Spleen (tissue), 7 donors: ENCODE measurements around the gene NUCB2.

Experiments used
- POLR2A ChIP-seq, 3 donors: fragments of 450-650 bp; IDR thresholded peaks; one replicate each; pipeline ENCODE4 v1.5.1; 2017; ENCODE audit warnings: antibody characterized with exemption in 3 of 3, mild to moderate bottlenecking in 1 of 3
- TF ChIP-seq, protein P1 (sequence below), 11 experiments: fragments of 200-600 bp in 7 of 11; fragments of 450-650 bp in 4 of 11; sonication (generic) in 4 of 11; IDR thresholded peaks in 8 of 11; conservative IDR thresholded peaks in 3 of 11; 1 replicate in 7 of 11; 2 replicates in 4 of 11; pipeline versions ENCODE4 v1.4.0 to v1.8.0; 2016 to 2021; ENCODE audit warnings: antibody characterized with exemption in 11 of 11, inconsistent platforms in 4 of 11, mild to moderate bottlenecking in 1 of 11
- donor health status: DM: no; HTN: no; CAD: no; lungs with moderate emphysema.
- donor health status: DM: no; HTN: no; CAD: no.
- donor health status: DM: no; HTN: no; CAD: no.

DNA sequence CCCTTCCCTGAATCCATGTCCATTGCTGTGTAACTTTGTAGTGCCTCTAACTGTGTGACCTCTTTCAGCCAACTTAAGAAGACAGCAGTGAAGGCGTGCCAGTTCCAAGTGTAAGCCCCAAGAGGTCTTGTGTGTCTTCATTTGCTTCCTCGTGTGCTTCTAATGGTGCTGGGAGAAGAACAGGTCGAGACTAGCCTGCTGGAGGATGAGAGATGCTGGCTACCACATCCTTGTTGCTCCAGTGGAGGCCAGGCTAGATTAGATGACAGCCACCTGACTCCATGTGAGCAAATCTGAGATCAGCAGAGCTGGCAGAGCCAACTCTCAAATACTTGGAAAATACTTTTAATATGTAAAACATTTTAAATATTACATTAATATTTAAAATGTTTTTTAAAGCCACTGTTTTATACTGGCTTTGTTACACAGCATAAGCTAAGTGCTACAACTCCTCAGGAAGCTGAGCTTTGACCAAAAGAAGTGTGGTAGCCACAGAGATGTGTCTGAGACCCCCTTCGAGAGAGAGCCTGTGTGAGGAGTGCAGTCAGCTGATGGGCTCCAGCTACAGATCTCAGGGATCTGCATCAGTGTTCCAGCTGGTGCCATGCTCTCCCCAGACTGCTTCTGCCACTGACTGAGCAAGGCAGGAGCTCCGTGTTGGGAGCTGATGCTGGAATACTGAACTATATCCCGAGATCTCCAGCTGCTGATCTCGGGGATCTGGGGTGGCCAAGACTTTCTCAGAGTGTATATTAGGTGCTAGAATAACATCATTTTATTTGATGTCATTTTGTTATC is 103.0 kb downstream of the NUCB2 start:
- TF ChIP-seq POLR2A (IDR thresholded peaks at IDR 0.05) = no peak
- TF ChIP-seq, protein P1, sequence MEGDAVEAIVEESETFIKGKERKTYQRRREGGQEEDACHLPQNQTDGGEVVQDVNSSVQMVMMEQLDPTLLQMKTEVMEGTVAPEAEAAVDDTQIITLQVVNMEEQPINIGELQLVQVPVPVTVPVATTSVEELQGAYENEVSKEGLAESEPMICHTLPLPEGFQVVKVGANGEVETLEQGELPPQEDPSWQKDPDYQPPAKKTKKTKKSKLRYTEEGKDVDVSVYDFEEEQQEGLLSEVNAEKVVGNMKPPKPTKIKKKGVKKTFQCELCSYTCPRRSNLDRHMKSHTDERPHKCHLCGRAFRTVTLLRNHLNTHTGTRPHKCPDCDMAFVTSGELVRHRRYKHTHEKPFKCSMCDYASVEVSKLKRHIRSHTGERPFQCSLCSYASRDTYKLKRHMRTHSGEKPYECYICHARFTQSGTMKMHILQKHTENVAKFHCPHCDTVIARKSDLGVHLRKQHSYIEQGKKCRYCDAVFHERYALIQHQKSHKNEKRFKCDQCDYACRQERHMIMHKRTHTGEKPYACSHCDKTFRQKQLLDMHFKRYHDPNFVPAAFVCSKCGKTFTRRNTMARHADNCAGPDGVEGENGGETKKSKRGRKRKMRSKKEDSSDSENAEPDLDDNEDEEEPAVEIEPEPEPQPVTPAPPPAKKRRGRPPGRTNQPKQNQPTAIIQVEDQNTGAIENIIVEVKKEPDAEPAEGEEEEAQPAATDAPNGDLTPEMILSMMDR (IDR thresholded peaks at IDR 0.05 in 8 of 11, conservative IDR thresholded peaks at IDR 0.05 in 3 of 11) = no peak
